HG03025 (cell line): Measurements from ENCODE around the gene ZNF579.
"Not testable (repeated sequence)": the region's sequence is repeated elsewhere in the genome, so short reads cannot be mapped to it uniquely, and the experiment has no call there.

Experiments
- ATAC-seq: cut with Tn5 transposase; IDR thresholded peaks from one replicate; pipeline ENCODE4 v1.9.1; 2021; ENCODE audit warnings: mild to moderate bottlenecking, moderate library complexity; ENCODE audit not compliant: unreplicated experiment, low FRiP score

The ZNF579 gene

DNA sequence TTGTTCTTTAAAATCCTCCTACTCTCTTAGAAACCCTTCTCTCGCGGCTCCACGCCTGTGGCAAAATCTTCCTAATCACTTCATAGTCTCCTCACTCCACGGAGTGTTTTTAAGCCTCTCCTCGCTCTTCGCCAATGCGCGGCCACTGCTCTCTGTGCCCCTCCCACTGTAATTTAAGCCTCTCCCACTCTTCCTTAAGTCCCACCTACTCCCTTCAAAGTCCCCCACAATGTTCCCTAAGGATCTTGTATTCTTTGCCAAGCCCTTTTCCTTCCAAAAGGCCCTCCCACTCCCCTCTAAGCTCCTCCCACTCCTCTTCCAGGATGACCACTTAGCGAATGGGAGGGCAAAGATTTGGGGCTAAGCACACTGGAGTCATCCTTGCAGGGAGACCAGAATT lies 17.4 kb upstream of the ZNF579 start:
- no peak for ATAC-seq

- no peak for ATAC-seq
These were observed 16.9 kb upstream of the ZNF579 start for GRCh38 chr19:55597501-55597921.

GRCh38 chr19:55596304-55596703 lies 15.7 kb upstream of the ZNF579 start:
- ATAC-seq: no peak

DNA sequence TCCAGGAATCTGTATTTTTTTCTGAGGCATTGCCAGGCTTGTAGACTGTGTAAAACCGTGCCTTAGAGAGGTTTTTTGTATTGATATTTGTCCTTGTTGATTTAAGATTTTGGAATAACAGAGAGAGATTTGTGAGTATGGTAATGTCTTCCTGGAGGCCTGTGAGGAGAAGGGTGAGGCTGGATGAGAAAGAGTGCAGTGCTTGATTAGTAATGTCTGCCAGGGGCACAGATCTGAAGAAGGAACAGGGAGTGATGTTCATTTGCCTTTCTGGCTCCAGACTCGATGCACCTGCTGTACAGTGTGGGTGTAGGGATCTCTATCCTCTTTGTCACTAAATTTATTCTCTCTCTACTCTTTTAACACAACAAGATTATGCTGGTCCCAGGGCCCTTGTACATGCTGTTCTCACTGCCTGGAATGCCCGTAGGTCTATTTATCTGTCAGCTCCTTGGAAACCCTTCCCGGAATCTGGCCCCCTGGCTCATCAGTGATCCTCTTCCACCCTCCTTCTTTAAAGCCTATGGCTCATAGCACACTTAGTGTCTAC lies 14.4 kb upstream of the ZNF579 start:
- ATAC-seq: no peak

- no peak for ATAC-seq
These were observed 12.6 kb upstream of the ZNF579 start for GRCh38 chr19:55593096-55593772.

DNA sequence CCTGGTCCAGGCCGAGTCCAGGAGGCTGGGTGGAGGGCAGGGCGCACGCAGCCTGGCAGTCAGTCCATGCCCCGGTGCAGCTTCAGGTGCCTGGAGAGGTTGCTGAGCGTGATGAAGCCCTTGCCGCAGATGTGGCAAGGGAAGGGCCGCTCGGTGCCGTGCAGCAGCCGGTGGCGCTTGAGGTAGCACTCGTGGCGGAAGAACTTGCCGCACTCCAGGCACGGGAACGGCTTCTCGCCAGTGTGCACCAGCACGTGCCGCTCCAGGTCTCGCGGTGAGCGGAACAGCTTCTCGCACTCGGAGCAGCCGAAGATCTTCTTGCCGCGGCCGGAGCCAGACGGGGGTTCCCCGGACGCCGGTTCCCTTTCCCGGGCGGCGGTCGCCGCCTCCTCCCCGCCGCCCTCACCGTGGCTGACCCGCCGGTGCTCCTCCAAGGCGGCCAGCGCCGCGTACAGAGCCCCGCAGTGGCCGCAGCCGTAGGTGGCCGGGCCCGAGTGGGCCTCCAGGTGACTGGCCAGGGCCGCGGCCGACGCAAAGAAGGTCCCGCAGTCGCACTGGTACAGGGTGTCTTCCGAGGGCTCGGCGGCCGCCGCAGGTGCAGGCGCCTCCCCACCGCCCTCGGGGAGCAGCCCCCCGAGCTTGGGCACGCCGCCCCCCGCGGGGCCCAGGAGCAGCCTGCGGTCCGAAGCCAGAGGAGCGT lies 11.9 kb upstream of the ZNF579 start:
- no peak for ATAC-seq

GRCh38 chr19:55591555-55591954 lies 10.9 kb upstream of the ZNF579 start:
- ATAC-seq: no peak

DNA sequence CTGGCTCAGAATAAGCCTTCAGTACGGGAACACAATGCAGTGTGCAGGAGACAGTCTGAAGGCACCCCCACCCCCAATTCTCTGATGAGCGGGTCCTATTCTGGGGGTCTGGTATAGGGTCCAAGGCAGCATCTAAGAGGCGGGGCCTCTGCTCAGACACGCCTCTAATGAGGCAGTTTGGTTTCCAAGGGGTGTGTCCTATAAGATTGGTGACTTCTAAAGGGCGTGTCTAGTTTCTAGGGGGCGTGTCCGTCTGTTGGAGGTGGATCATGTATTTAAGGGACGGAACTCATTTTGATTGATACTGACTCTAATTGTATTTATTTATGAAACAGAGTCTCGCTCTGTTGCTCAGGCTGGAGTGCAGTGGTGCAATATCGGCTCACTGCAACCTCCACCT lies 10.0 kb upstream of the ZNF579 start:
- no peak for ATAC-seq

- ATAC-seq: no peak
These were observed 9.5 kb upstream of the ZNF579 start for GRCh38 chr19:55590109-55590508.

- ATAC-seq: no peak
These were observed 8.1 kb upstream of the ZNF579 start for GRCh38 chr19:55588738-55589137.

GRCh38 chr19:55586976-55587668 lies 6.5 kb upstream of the ZNF579 start:
- no peak for ATAC-seq

DNA sequence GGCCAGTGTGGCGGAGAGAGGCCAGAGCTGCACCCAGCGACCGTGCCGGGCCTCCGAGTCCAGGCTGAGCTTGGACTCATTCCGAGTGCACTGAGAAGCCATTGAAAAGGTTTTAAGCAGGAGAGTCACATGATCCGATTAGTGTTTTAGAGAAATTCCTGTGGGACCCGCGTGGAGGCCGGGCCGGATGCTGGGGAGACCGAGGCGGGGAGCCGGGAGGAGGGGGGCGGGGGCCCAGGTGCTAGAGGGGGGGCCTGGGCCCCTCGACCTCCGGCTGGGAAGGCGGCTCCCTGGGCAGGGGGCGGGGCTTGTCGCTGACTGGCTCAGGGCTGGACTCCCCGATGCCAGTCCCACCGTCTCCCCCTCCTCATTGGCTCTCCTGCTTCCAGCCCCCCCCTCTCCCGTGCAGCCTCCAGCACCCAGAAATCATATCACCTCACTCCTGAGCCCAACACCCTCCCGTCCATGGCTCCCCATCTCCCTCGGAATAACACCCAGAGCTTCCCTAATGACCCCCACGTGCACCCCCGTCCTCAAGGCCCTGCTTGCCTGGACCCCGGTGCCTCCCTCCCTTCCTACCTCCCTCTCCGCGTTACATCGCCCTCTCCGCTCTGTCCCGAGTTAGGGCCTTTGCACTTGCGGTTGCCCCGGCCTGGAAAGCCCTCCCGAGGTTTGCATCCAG lies 5.2 kb upstream of the ZNF579 start:
- ATAC-seq: no peak

DNA sequence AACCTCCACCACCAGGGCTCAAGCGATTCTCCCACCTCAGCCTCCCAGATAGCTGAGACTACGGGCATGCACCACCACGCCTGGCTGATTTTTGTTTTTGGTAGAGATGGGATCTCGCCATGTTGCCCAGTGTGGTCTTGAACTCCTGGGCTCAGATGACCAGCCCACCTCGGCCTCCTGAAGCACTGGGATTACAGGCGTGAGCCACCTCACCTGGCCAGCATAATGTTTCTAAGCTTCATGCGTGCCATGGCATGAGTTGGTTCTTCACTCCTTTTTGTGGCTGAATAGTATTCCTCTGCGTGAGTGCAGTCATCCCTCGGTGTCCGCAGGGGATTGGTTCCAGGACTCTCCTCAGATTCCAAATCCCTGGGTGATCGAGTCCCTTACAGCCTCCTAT lies 4.2 kb upstream of the ZNF579 start:
- no peak for ATAC-seq

- not testable (repeated sequence) for ATAC-seq
These were observed 3.2 kb upstream of the ZNF579 start for GRCh38 chr19:55583897-55584296.

DNA sequence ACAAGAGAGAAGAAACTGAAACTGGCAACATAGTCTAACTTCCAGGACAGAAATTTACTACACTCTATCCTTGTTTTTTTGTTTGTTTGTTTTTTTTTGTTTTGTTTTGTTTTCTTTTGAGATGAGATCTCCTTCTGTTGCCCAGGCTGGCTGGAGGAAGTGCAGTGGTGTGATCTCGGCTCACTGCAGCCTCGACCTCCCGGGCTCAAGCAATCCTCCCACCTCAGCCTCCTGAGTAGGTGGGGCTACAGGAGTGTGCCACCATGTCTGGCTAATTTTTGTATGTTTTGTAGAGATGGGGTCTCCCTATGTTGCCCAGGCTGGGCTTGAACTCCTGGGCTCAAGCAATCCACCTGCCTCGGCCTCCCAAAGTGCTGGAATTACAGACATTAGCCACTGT lies 1.6 kb upstream of the ZNF579 start:
- not testable (repeated sequence) for ATAC-seq

- ATAC-seq: no peak
These were observed 1.2 kb upstream of the ZNF579 start for GRCh38 chr19:55581823-55582223.

GRCh38 chr19:55581145-55581822 lies 636 bp upstream of the ZNF579 start:
- ATAC-seq: no peak

- ATAC-seq: no peak
These were observed 654 bp downstream of the ZNF579 start for GRCh38 chr19:55579766-55580621.
